GM18951 (cell line): Measurements from ENCODE around the gene KIF3C.

Source experiments
- POLR2A ChIP-seq: IDR thresholded peaks from 4 replicates; pipeline ENCODE4 v1.6.1; 2011; ENCODE audit warnings: mild to moderate bottlenecking; ENCODE audit not compliant: insufficient read length, insufficient read depth; ENCODE audit errors: extremely low read depth
- in situ Hi-C: fragments of 300-500 bp; cut with MboI; formaldehyde crosslinking; loops from one replicate; pipeline ENCODE4 v1.12.0; 2022; ENCODE audit warnings: low sequenced_read_pairs, mixed read lengths, inconsistent platforms; ENCODE audit not compliant: unreplicated experiment

KIF3C gene

GRCh38 chr2:25989154-25989553 lies 6.9 kb upstream of the KIF3C start:
- in situ Hi-C loops: no loop called here
- no peak for TF ChIP-seq POLR2A

- in situ Hi-C loops: no loop called here
- TF ChIP-seq POLR2A: no peak
Measured at GRCh38 chr2:25988134-25988533, 5.8 kb upstream of the KIF3C start.

GRCh38 chr2:25983735-25984134 lies 1.4 kb upstream of the KIF3C start:
- no peak for TF ChIP-seq POLR2A
- in situ Hi-C loops: no loop called here

- in situ Hi-C loops: no loop called here
- TF ChIP-seq POLR2A: no peak
Measured at GRCh38 chr2:25982968-25983280, 627 bp upstream of the KIF3C start.

GRCh38 chr2:25981596-25982272 lies 563 bp downstream of the KIF3C start:
- in situ Hi-C loops: no loop called here
- TF ChIP-seq POLR2A: no peak

GRCh38 chr2:25980951-25981350 lies 1.3 kb downstream of the KIF3C start:
- in situ Hi-C loops: no loop called here
- TF ChIP-seq POLR2A: no peak

- no peak for TF ChIP-seq POLR2A
- in situ Hi-C loops: no loop called here
Measured at GRCh38 chr2:25980076-25980887, 2.0 kb downstream of the KIF3C start.

- in situ Hi-C loops: no loop called here
Measured at GRCh38 chr2:25979001-25979400, 3.3 kb downstream of the KIF3C start.

GRCh38 chr2:25977768-25978167 lies 4.5 kb downstream of the KIF3C start:
- no peak for TF ChIP-seq POLR2A
- in situ Hi-C loops: no loop called here

More at GRCh38 chr2:25979001-25979400, 3.3 kb downstream of the KIF3C start:
- no peak for TF ChIP-seq POLR2A

GRCh38 chr2:25976983-25977741 lies 5.1 kb downstream of the KIF3C start:
- no peak for TF ChIP-seq POLR2A
- in situ Hi-C loops: no loop called here

GRCh38 chr2:25972049-25972823 lies 10.1 kb downstream of the KIF3C start:
- no peak for TF ChIP-seq POLR2A
- in situ Hi-C loops: no loop called here

GRCh38 chr2:25971596-25971995 lies 10.7 kb downstream of the KIF3C start:
- no peak for TF ChIP-seq POLR2A
- in situ Hi-C loops: no loop called here

- in situ Hi-C loops: no loop called here
Measured at GRCh38 chr2:25966531-25967270, 15.6 kb downstream of the KIF3C start.

GRCh38 chr2:25964891-25965290 lies 17.4 kb downstream of the KIF3C start:
- TF ChIP-seq POLR2A: no peak
- in situ Hi-C loops: no loop called here

More at GRCh38 chr2:25966531-25967270, 15.6 kb downstream of the KIF3C start:
- TF ChIP-seq POLR2A: no peak
